PC-9 (cell line): ENCODE results near the gene CDON. TPM values are rescaled to one million over a fixed set of nuclear protein-coding genes. Genes with fewer than 3 reads are reported as not detected.

ENCODE experiments used
- BruUV-seq: library from RNA; stranded (reverse); fragments of 400-500 nt; replicated peaks from 2 replicates; lab custom pipeline; 2021; lab: Mats Ljungman, UMichigan
- CTCF ChIA-PET: fragments of 300-600 bp; sonication (Branson Sonifier 250); formaldehyde crosslinking; loops from one replicate; lab custom pipeline; 2022; ENCODE audit warnings: antibody characterized with exemption; lab: Charles Lee
- POLR2A ChIA-PET: fragments of 300-600 bp; sonication (Branson Sonifier 250); formaldehyde crosslinking; loops from one replicate; lab custom pipeline; 2022; ENCODE audit warnings: antibody characterized with exemption; ENCODE audit not compliant: unreplicated experiment; lab: Charles Lee
- DNase-seq, 2 experiments: peaks; one replicate each; pipeline versions ENCODE4 v3.0.0 to v3.0.0-alpha.2; 2015 to 2022; ENCODE audit warnings: mixed read lengths in 1 of 2
- H2AFZ ChIP-seq: fragments of 200-600 bp; sonication (generic); 2 replicates; pipeline ENCODE4 v1.8.1; 2017; ENCODE audit warnings: antibody characterized with exemption
- H3F3A ChIP-seq: fragments of 200-600 bp; sonication (generic); 2 replicates; pipeline ENCODE4 v1.8.1; 2017; ENCODE audit warnings: antibody characterized with exemption, mild to moderate bottlenecking, low read depth; ENCODE audit not compliant: insufficient read depth
- H3K27ac ChIP-seq: fragments of 200-600 bp; sonication (generic); 2 replicates; pipeline ENCODE4 v1.6.1; 2016; ENCODE audit warnings: mixed run types
- H3K27me3 ChIP-seq: fragments of 200-600 bp; sonication (generic); 2 replicates; pipeline ENCODE4 v1.6.1; 2016; ENCODE audit warnings: low read depth, mixed run types; ENCODE audit not compliant: insufficient read depth
- H3K36me3 ChIP-seq: fragments of 200-600 bp; sonication (generic); 2 replicates; pipeline ENCODE4 v1.6.1; 2016; ENCODE audit warnings: low read depth, mixed run types
- H3K4me1 ChIP-seq: fragments of 200-600 bp; sonication (generic); replicated peaks from 2 replicates; pipeline ENCODE4 v1.6.1; 2016; ENCODE audit warnings: mixed run types; ENCODE audit not compliant: insufficient read depth
- H3K4me2 ChIP-seq: fragments of 200-600 bp; sonication (generic); 2 replicates; pipeline ENCODE4 v1.6.1; 2017; ENCODE audit warnings: mixed run types
- H3K4me3 ChIP-seq: fragments of 200-600 bp; sonication (generic); 2 replicates; pipeline ENCODE4 v1.6.1; 2016; ENCODE audit warnings: mixed run types
- H3K79me2 ChIP-seq: fragments of 200-600 bp; sonication (generic); 2 replicates; pipeline ENCODE4 v1.6.1; 2017; ENCODE audit warnings: low read depth, mixed run types
- H3K9me2 ChIP-seq: fragments of 200-600 bp; sonication (generic); 2 replicates; pipeline ENCODE4 v1.8.1; 2017; ENCODE audit warnings: mild to moderate bottlenecking; ENCODE audit not compliant: insufficient read depth
- H3K9me3 ChIP-seq: fragments of 200-600 bp; sonication (generic); 2 replicates; pipeline ENCODE4 v1.8.1; 2016; ENCODE audit warnings: low read depth; ENCODE audit not compliant: insufficient read depth
- H4K20me1 ChIP-seq: fragments of 200-600 bp; sonication (generic); 2 replicates; pipeline ENCODE4 v1.8.1; 2017; ENCODE audit not compliant: insufficient read depth
- EZH2 ChIP-seq: fragments of 200-600 bp; sonication (generic); IDR thresholded peaks from 2 replicates; pipeline ENCODE4 v1.8.0; 2017; ENCODE audit warnings: antibody characterized with exemption, low read depth
- intact Hi-C: fragments of 100-400 bp; cut with micrococcal nuclease; formaldehyde crosslinking; loops from one replicate; pipeline ENCODE4 v1.10.0; 2022; ENCODE audit not compliant: unreplicated experiment
- total RNA-seq: library from RNA; stranded (reverse); gene quantifications from 2 replicates; pipeline ENCODE4 v1.2.3, GENCODE V29; 2021
- TF ChIP-seq, protein P1 (sequence below): fragments of 200-600 bp; sonication (generic); conservative IDR thresholded peaks from 2 replicates; pipeline ENCODE4 v1.6.1; 2017; ENCODE audit warnings: mixed run types, antibody characterized with exemption, mild to moderate bottlenecking, moderate library complexity

CDON gene
- total RNA-seq, 1 experiment from 2014 or later = 10.0 TPM

- H3K27ac ChIP-seq = no peak overlapping the region
- intact Hi-C loops = no loop called here
- no peak overlapping the region for H3K4me3 ChIP-seq
- H2AFZ ChIP-seq = no peak overlapping the region
- H3K36me3 ChIP-seq = no peaks in the 10 kb centered on the region
- no peaks in the 10 kb centered on the region for H3K9me2 ChIP-seq
- H3K9me3 ChIP-seq = no peaks in the 10 kb centered on the region
- no peaks in the 10 kb centered on the region for H4K20me1 ChIP-seq
- ChIA-PET POLR2A (no interaction called here), CTCF (no interaction called here)
- H3F3A ChIP-seq = no peaks in the 10 kb centered on the region
- no TSS peak for BruUV-seq
- no peak for DNase-seq
- H3K79me2 ChIP-seq = no peaks in the 10 kb centered on the region
- no peak overlapping the region for H3K4me2 ChIP-seq
- peaks cover 9% of the 10 kb centered on the region; the same call in 1 of the 2 replicates for H3K27me3 ChIP-seq
- H3K4me1 ChIP-seq = no peaks in the 10 kb centered on the region
- TF ChIP-seq EZH2 = no peak
- TF ChIP-seq, protein P1, sequence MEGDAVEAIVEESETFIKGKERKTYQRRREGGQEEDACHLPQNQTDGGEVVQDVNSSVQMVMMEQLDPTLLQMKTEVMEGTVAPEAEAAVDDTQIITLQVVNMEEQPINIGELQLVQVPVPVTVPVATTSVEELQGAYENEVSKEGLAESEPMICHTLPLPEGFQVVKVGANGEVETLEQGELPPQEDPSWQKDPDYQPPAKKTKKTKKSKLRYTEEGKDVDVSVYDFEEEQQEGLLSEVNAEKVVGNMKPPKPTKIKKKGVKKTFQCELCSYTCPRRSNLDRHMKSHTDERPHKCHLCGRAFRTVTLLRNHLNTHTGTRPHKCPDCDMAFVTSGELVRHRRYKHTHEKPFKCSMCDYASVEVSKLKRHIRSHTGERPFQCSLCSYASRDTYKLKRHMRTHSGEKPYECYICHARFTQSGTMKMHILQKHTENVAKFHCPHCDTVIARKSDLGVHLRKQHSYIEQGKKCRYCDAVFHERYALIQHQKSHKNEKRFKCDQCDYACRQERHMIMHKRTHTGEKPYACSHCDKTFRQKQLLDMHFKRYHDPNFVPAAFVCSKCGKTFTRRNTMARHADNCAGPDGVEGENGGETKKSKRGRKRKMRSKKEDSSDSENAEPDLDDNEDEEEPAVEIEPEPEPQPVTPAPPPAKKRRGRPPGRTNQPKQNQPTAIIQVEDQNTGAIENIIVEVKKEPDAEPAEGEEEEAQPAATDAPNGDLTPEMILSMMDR = no peak
These were observed 131.6 kb downstream of the CDON start for GRCh38 chr11:125931116-125931515.

DNA sequence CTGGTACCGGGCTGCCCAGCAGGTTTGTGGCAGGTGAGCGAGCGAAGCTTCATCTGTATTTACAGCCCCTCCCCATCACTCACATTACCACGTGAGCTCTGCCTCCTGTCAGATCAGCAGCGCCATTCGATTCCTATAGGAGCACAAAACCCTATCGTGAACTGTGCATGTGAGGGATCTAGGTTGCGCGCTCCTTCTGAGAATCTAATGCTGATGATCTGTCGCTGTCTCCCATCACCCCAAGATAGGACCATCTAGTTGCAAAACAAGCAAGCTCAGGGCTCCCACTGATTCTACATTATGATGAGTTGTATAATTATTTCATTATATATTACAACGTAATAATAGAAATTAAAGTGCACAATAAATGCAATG is 132.6 kb downstream of the CDON start:
- no peak overlapping the region for H3K4me2 ChIP-seq
- H3K36me3 ChIP-seq = no peaks in the 10 kb centered on the region
- DNase-seq = no peak
- H3K4me3 ChIP-seq = no peak overlapping the region
- intact Hi-C loops = no loop called here
- H3F3A ChIP-seq = no peaks in the 10 kb centered on the region
- TF ChIP-seq, protein P1 = no peak
- TF ChIP-seq EZH2 = no peak
- ChIA-PET POLR2A (no interaction called here), CTCF (no interaction called here)
- BruUV-seq = no TSS peak
- H3K27me3 ChIP-seq = peaks cover 9% of the 10 kb centered on the region; the same call in 1 of the 2 replicates
- H3K27ac ChIP-seq = no peak overlapping the region
- H3K9me2 ChIP-seq = no peaks in the 10 kb centered on the region
- no peaks in the 10 kb centered on the region for H3K79me2 ChIP-seq
- no peaks in the 10 kb centered on the region for H4K20me1 ChIP-seq
- H3K9me3 ChIP-seq = no peaks in the 10 kb centered on the region
- no peaks in the 10 kb centered on the region for H3K4me1 ChIP-seq
- H2AFZ ChIP-seq = no peak overlapping the region

- peaks cover 9% of the 10 kb centered on the region; the same call in 1 of the 2 replicates for H3K27me3 ChIP-seq
- H3K4me2 ChIP-seq = no peak overlapping the region
- no peaks in the 10 kb centered on the region for H3K4me1 ChIP-seq
- no peak for TF ChIP-seq EZH2
- TF ChIP-seq, protein P1 = no peak
- intact Hi-C loops = loop anchor here (10.0 kb wide), 2 partner anchors 335 to 375 kb away; partner anchors contain the start of genes DCPS, FOXRED1 and SRPRA
- H3K9me3 ChIP-seq = no peaks in the 10 kb centered on the region
- no TSS peak for BruUV-seq
- no peak overlapping the region for H3K27ac ChIP-seq
- no peak overlapping the region for H3K4me3 ChIP-seq
- no peak overlapping the region for H2AFZ ChIP-seq
- ChIA-PET POLR2A (no interaction called here), CTCF (no interaction called here)
- H3F3A ChIP-seq = no peaks in the 10 kb centered on the region
- DNase-seq = no peak
- no peaks in the 10 kb centered on the region for H3K36me3 ChIP-seq
- no peaks in the 10 kb centered on the region for H4K20me1 ChIP-seq
- no peaks in the 10 kb centered on the region for H3K79me2 ChIP-seq
- H3K9me2 ChIP-seq = no peaks in the 10 kb centered on the region
These were observed 133.1 kb downstream of the CDON start for GRCh38 chr11:125929445-125930075.
